H1 (cell line): Measurements from ENCODE around the gene RLN1. TPM values are rescaled to one million over a fixed set of nuclear protein-coding genes. Genes with fewer than 3 reads are reported as not detected.

Experiments used
- CTCF ChIA-PET: fragments of 300-600 bp; sonication (Branson Sonifier 250); formaldehyde crosslinking; loops from one replicate; lab custom pipeline; 2021; ENCODE audit not compliant: partially characterized antibody; lab: Charles Lee
- POLR2A ChIA-PET: fragments of 300-600 bp; sonication (Branson Sonifier 250); formaldehyde crosslinking; loops from one replicate; lab custom pipeline; 2021; ENCODE audit warnings: inconsistent platforms; ENCODE audit not compliant: partially characterized antibody; lab: Charles Lee
- DNase-seq, 2 experiments: peaks; one replicate each; pipeline versions ENCODE4 v3.0.0 to v3.0.0-alpha.2; 2010 to 2022; ENCODE audit warnings: low spot score in 2 of 2, low read depth in 1 of 2, mixed read lengths in 1 of 2
- FAIRE-seq: peaks from 2 replicates; lab custom pipeline; 2011; peaks lifted over from hg19 to GRCh38; lab: Jason Lieb, UNC
- H2AFZ ChIP-seq: 2 replicates; pipeline ENCODE4 v1.8.1; 2012; ENCODE audit warnings: low read length, inconsistent platforms
- H2AK5ac ChIP-seq: 2 replicates; pipeline ENCODE4 v1.6.1; 2013; ENCODE audit warnings: low read depth, low read length
- H2BK120ac ChIP-seq: replicated peaks from 2 replicates; pipeline ENCODE3; 2013; ENCODE audit warnings: low read depth, low read length, inconsistent platforms
- H2BK12ac ChIP-seq: 2 replicates; pipeline ENCODE4 v1.6.1; 2013; ENCODE audit warnings: low read depth, low read length
- H2BK15ac ChIP-seq: 2 replicates; pipeline ENCODE4 v1.6.1; 2013; ENCODE audit warnings: low read length
- H2BK20ac ChIP-seq: 2 replicates; pipeline ENCODE4 v1.6.1; 2013; ENCODE audit warnings: low read length
- H2BK5ac ChIP-seq: 2 replicates; pipeline ENCODE4 v1.6.1; 2013; ENCODE audit warnings: low read depth, low read length
- H3K14ac ChIP-seq: 2 replicates; pipeline ENCODE4 v1.6.1; 2013; ENCODE audit warnings: inconsistent platforms; ENCODE audit not compliant: insufficient read length
- H3K18ac ChIP-seq: 2 replicates; pipeline ENCODE4 v1.6.1; 2013; ENCODE audit warnings: low read length; ENCODE audit errors: extremely low read depth
- H3K23ac ChIP-seq: 2 replicates; pipeline ENCODE4 v1.6.1; 2013; ENCODE audit warnings: inconsistent platforms; ENCODE audit not compliant: insufficient read length
- H3K23me2 ChIP-seq: 2 replicates; pipeline ENCODE4 v1.6.1; 2013; ENCODE audit warnings: low read depth, low read length
- H3K27ac ChIP-seq: 2 replicates; pipeline ENCODE4 v1.6.1; 2011; ENCODE audit warnings: low read depth, low read length, inconsistent platforms
- H3K27me3 ChIP-seq, 4 experiments: replicated peaks in 1 of 4; 1 replicate in 1 of 4; 2 replicates in 3 of 4; pipeline versions ENCODE4 v1.6.1 to v1.8.1; 2011 to 2013; ENCODE audit warnings: low read length in 3 of 4, mild to moderate bottlenecking in 3 of 4, inconsistent platforms in 2 of 4, mixed read lengths in 2 of 4, moderate library complexity in 1 of 4; ENCODE audit not compliant: control insufficient read depth in 3 of 4, insufficient read depth in 3 of 4; ENCODE audit errors: extremely low read depth in 1 of 4
- H3K36me3 ChIP-seq, 4 experiments: 2 replicates each; pipeline versions ENCODE4 v1.6.1 to v1.8.1; 2011 to 2013; ENCODE audit warnings: mild to moderate bottlenecking in 4 of 4, low read length in 3 of 4, moderate library complexity in 2 of 4, control low read depth in 1 of 4, inconsistent platforms in 1 of 4; ENCODE audit not compliant: insufficient read depth in 4 of 4, control insufficient read depth in 2 of 4
- H3K4ac ChIP-seq: replicated peaks from 2 replicates; pipeline ENCODE3; 2013; ENCODE audit warnings: low read length, low read depth, mixed read lengths, inconsistent platforms; ENCODE audit not compliant: insufficient read length
- H3K4me1 ChIP-seq, 4 experiments: replicated peaks in 1 of 4; 1 replicate in 1 of 4; 2 replicates in 3 of 4; pipeline versions ENCODE4 v1.6.1 to v1.8.1; 2011 to 2013; ENCODE audit warnings: low read length in 3 of 4, inconsistent platforms in 2 of 4, mixed read lengths in 1 of 4; ENCODE audit not compliant: insufficient read depth in 4 of 4, control insufficient read depth in 3 of 4
- H3K4me2 ChIP-seq, 2 experiments: 2 replicates each; pipeline versions ENCODE4 v1.6.1 to v1.8.1; 2011 to 2013; ENCODE audit warnings: low read depth in 2 of 2, low read length in 2 of 2, control low read depth in 1 of 2, inconsistent platforms in 1 of 2, mild to moderate bottlenecking in 1 of 2; ENCODE audit not compliant: insufficient read depth in 1 of 2
- H3K4me3 ChIP-seq, 4 experiments: fragments of 200-600, 300-600 bp in 1 of 4; sonication (generic), shearing (Covaris generic), sonication (Bioruptor Twin) in 1 of 4; 2 replicates each; pipeline versions ENCODE4 v1.5.1 to v1.8.1; 2011 to 2016; ENCODE audit warnings: low read length in 4 of 4, low read depth in 3 of 4, control low read depth in 2 of 4, inconsistent platforms in 2 of 4, mild to moderate bottlenecking in 2 of 4, mixed read lengths in 1 of 4, moderate library complexity in 1 of 4; ENCODE audit not compliant: insufficient read depth in 2 of 4; ENCODE audit errors: extremely low read depth in 1 of 4
- H3K56ac ChIP-seq: replicated peaks from 2 replicates; pipeline ENCODE3; 2013; ENCODE audit warnings: low read depth, mild to moderate bottlenecking, mixed read lengths, low read length, inconsistent platforms; ENCODE audit not compliant: insufficient read length
- H3K79me1 ChIP-seq: 2 replicates; pipeline ENCODE4 v1.6.1; 2013; ENCODE audit warnings: low read depth, low read length, control low read depth
- H3K79me2 ChIP-seq, 2 experiments: 2 replicates each; pipeline versions ENCODE4 v1.6.1 to v1.8.1; 2012 to 2013; ENCODE audit warnings: low read length in 2 of 2, mild to moderate bottlenecking in 2 of 2, inconsistent platforms in 1 of 2; ENCODE audit not compliant: insufficient read depth in 2 of 2, control insufficient read depth in 1 of 2
- H3K9ac ChIP-seq, 4 experiments: replicated peaks in 1 of 4; 1 replicate in 1 of 4; 2 replicates in 3 of 4; pipeline versions ENCODE4 v1.6.1 to v1.8.1; 2011 to 2013; ENCODE audit warnings: low read depth in 3 of 4, low read length in 3 of 4, control low read depth in 2 of 4, mild to moderate bottlenecking in 2 of 4, moderate library complexity in 2 of 4, inconsistent platforms in 1 of 4; ENCODE audit errors: extremely low read depth in 1 of 4
- H3K9me3 ChIP-seq, 2 experiments: 2 replicates each; pipeline versions ENCODE4 v1.6.1 to v1.8.1; 2012 to 2013; ENCODE audit warnings: mild to moderate bottlenecking in 2 of 2, moderate library complexity in 2 of 2, control low read depth in 1 of 2, inconsistent platforms in 1 of 2, low read depth in 1 of 2, low read length in 1 of 2, mixed read lengths in 1 of 2; ENCODE audit not compliant: insufficient read depth in 2 of 2
- H4K20me1 ChIP-seq, 2 experiments: replicated peaks in 1 of 2; 2 replicates each; pipeline versions ENCODE3 to v1.8.1; 2011 to 2013; ENCODE audit warnings: inconsistent platforms in 2 of 2, low read length in 2 of 2, mild to moderate bottlenecking in 1 of 2; ENCODE audit not compliant: insufficient read depth in 2 of 2, control insufficient read depth in 1 of 2
- H4K5ac ChIP-seq: 2 replicates; pipeline ENCODE4 v1.6.1; 2013; ENCODE audit warnings: low read length, low read depth, mixed read lengths, inconsistent platforms; ENCODE audit not compliant: insufficient read length
- H4K8ac ChIP-seq: 2 replicates; pipeline ENCODE4 v1.8.0; 2013; ENCODE audit warnings: mild to moderate bottlenecking, moderate library complexity, low read length, inconsistent platforms; ENCODE audit not compliant: insufficient read depth; ENCODE audit errors: extremely low read depth
- H4K91ac ChIP-seq: replicated peaks from 2 replicates; pipeline ENCODE3; 2013; ENCODE audit warnings: low read length, mixed read lengths, inconsistent platforms; ENCODE audit not compliant: insufficient read length
- EP300 ChIP-seq, 2 experiments: IDR thresholded peaks; 1 replicate in 1 of 2; 2 replicates in 1 of 2; pipeline ENCODE4 v1.6.1; 2011 to 2012; ENCODE audit warnings: low read depth in 2 of 2, low read length in 2 of 2, mild to moderate bottlenecking in 2 of 2, borderline replicate concordance in 1 of 2, inconsistent platforms in 1 of 2, moderate library complexity in 1 of 2
- FOSL1 ChIP-seq: IDR thresholded peaks from 2 replicates; pipeline ENCODE4 v1.6.1; 2011; ENCODE audit warnings: mild to moderate bottlenecking, low read depth, low read length, moderate library complexity; ENCODE audit not compliant: insufficient read depth
- GTF2F1 ChIP-seq: IDR thresholded peaks from 2 replicates; pipeline ENCODE4 v1.6.1; 2012; ENCODE audit warnings: low read depth, low read length, improper control_type of control experiment, borderline replicate concordance
- NANOG ChIP-seq: IDR thresholded peaks from 2 replicates; pipeline ENCODE4 v1.6.1; 2011; ENCODE audit warnings: low read length, low read depth, mild to moderate bottlenecking, inconsistent platforms; ENCODE audit not compliant: insufficient read depth, poor library complexity, severe bottlenecking
- RFX5 ChIP-seq: IDR thresholded peaks from 2 replicates; pipeline ENCODE4 v1.6.1; 2011; ENCODE audit warnings: low read depth, low read length, improper control_type of control experiment, borderline replicate concordance
- TAF1 ChIP-seq: IDR thresholded peaks from 2 replicates; pipeline ENCODE4 v1.6.1; 2011; ENCODE audit warnings: mild to moderate bottlenecking, low read depth, low read length
- TAF7 ChIP-seq: optimal IDR thresholded peaks from 2 replicates; pipeline ENCODE3; 2011; ENCODE audit warnings: low read depth, mild to moderate bottlenecking, inconsistent platforms, low read length, moderate library complexity, borderline replicate concordance
- WGBS, 2 experiments: shearing (Covaris generic) in 1 of 2; methylation state at CpG; one replicate each; pipeline versions ENCODE4 v1.1.6 to v1.1.7; 2013 to 2015; ENCODE audit warnings: low lambda C conversion rate in 2 of 2, mixed read lengths in 2 of 2, inconsistent platforms in 1 of 2, low coverage in 1 of 2, missing lambda C conversion rate in 1 of 2; ENCODE audit not compliant: insufficient replicate concordance in 2 of 2, insufficient coverage in 1 of 2, insufficient read length in 1 of 2; ENCODE audit errors: extremely low coverage in 1 of 2, missing lambda C conversion rate in 1 of 2; 5-methylcytosine and 5-hydroxymethylcytosine counted together
- polyA plus RNA-seq, 7 experiments: library from polyadenylated mRNA; depleted of rRNA in 3 of 7; stranded (reverse) in 5 of 7; unstranded in 2 of 7; fragments of >200 nt in 5 of 7; fragments of 200-250 nt in 2 of 7; gene quantifications; 1 replicate in 5 of 7; 2 replicates in 1 of 7; 4 replicates in 1 of 7; pipeline versions ENCODE4 v1.2.1 to v1.2.3, GENCODE V29; 2011 to 2013; ENCODE audit warnings: missing spikeins in 2 of 7, mixed read lengths in 2 of 7
- total RNA-seq: library from RNA; stranded (reverse); fragmentation: NEBNext Ultra II Directional; extraction: Animal tissue kit (Norgen Biotek cat#: 25700); gene quantifications from 2 replicates; pipeline ENCODE4 v1.2.1, GENCODE V29; 2021

RLN1 gene
- total and polyA plus RNA-seq, 2 of the 8 experiments (the other 6 are each of a cell fraction or from before 2014, with no cell fraction given): 0.51 to 0.80 TPM

DNA sequence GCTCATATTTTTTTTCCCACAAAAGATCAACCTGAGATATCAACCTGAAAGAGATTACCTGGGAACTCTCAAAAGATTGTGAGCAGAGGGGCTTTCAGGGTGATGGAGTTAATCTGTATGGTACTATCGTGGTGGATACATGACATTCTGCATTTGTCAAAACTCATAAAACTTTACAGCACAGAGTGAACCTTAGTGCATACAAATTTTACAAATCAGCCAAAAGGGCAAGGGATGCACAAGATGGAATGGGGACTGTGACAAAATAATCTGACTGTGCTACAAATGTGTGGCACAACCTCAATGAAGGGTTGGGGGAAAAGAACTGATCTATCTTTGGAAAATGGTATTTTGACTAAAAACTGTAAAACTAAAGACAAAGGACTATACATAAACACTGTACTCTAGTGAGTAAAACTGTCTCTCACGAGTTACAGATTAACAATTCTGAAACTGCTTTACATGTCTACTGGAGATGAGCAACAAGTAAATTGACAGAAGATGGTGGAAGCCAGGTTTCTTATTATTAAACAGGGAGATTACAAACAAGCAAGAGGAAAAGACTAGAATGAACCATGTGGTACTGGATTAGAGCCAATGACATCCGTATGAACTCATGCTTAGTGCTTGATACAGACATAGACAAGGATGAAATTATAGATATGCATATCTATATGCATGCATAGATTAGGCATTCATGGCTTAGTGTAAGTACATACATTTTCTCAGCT is 24.8 kb upstream of the RLN1 start:
- H3K36me3 ChIP-seq: no peaks in the 10 kb centered on the region
- no peak for DNase-seq
- no peak overlapping the region for H2AK5ac ChIP-seq
- TF ChIP-seq TAF7 (no peak), FOSL1 (no peak), NANOG (no peak), RFX5 (no peak), EP300 (IDR thresholded peaks at IDR 0.05; ENCODE audit: borderline replicate concordance in 1 of 2, low read depth in 2 of 2, low read length in 2 of 2) (no peak), TAF1 (no peak), GTF2F1 (no peak)

More for the DNA sequence above, 24.8 kb upstream of the RLN1 start:
- no peaks in the 10 kb centered on the region for H3K4me1 ChIP-seq
- H3K4me3 ChIP-seq: no peak overlapping the region
- H3K9ac ChIP-seq: no peak overlapping the region
- no peak overlapping the region for H2AFZ ChIP-seq
- 62% methylated on average over 3 of the region's 3 CpGs; no CpG with 5 or more reads in 1 of the 2 experiments for WGBS, 2 experiments
- peaks cover 1% of the 10 kb centered on the region; the same call in 1 of the 2 replicates for H3K23me2 ChIP-seq
- no peak overlapping the region for H3K23ac ChIP-seq
- no peak for FAIRE-seq
- no peaks in the 10 kb centered on the region for H3K79me1 ChIP-seq
- H4K91ac ChIP-seq: no peak overlapping the region
- ChIA-PET CTCF (interaction anchor here (0.7 kb wide), 1 partner anchor 100 kb away, joined by 3 read pairs; no protein-coding TSS in a partner anchor), POLR2A (no interaction called here)
- no peak overlapping the region for H2BK15ac ChIP-seq
- H2BK5ac ChIP-seq: no peak overlapping the region
- no peak overlapping the region for H2BK20ac ChIP-seq
- H4K5ac ChIP-seq: no peak overlapping the region
- H3K56ac ChIP-seq: no peak overlapping the region
- H4K20me1 ChIP-seq: no peaks in the 10 kb centered on the region
- no peak overlapping the region for H3K4ac ChIP-seq
- no peak overlapping the region for H4K8ac ChIP-seq
- H3K14ac ChIP-seq: no peak overlapping the region
- H3K4me2 ChIP-seq: no peak overlapping the region
- H3K27me3 ChIP-seq: no peaks in the 10 kb centered on the region
- H3K27ac ChIP-seq: no peak overlapping the region
- no peak overlapping the region for H2BK120ac ChIP-seq
- H3K18ac ChIP-seq: no peak overlapping the region
- no peaks in the 10 kb centered on the region for H3K79me2 ChIP-seq
- no peaks in the 10 kb centered on the region; a peak in 1 of 4 replicates for H3K9me3 ChIP-seq
- H2BK12ac ChIP-seq: no peak overlapping the region
